SK-MEL-5 (cell line): Measurements from ENCODE around the gene CAMTA1. TPM values are rescaled to one million over a fixed set of nuclear protein-coding genes. Genes with fewer than 3 reads are reported as not detected.
"Not testable (repeated sequence)": the region's sequence is repeated elsewhere in the genome, so short reads cannot be mapped to it uniquely, and the experiment has no call there.

Experiments
- DNase-seq: peaks from one replicate; pipeline ENCODE4 v3.0.0-alpha.2; 2016; ENCODE audit warnings: low read depth, low spot score
- in situ Hi-C: cut with HindIII; loops from 2 replicates; pipeline ENCODE4 v1.10.0; 2016; ENCODE audit warnings: low sequenced_read_pairs, high pct_unique_total_duplicates, low pct_unique_long_range_greater_than_20kb
- total RNA-seq: library from RNA; depleted of rRNA; stranded (reverse); fragments of >200 nt; shearing (Covaris generic); gene quantifications from 2 replicates; pipeline ENCODE4 v1.2.3, GENCODE V29; 2014

Gene CAMTA1
- total RNA-seq, 1 experiment from 2014 or later = 47.4 TPM

DNA sequence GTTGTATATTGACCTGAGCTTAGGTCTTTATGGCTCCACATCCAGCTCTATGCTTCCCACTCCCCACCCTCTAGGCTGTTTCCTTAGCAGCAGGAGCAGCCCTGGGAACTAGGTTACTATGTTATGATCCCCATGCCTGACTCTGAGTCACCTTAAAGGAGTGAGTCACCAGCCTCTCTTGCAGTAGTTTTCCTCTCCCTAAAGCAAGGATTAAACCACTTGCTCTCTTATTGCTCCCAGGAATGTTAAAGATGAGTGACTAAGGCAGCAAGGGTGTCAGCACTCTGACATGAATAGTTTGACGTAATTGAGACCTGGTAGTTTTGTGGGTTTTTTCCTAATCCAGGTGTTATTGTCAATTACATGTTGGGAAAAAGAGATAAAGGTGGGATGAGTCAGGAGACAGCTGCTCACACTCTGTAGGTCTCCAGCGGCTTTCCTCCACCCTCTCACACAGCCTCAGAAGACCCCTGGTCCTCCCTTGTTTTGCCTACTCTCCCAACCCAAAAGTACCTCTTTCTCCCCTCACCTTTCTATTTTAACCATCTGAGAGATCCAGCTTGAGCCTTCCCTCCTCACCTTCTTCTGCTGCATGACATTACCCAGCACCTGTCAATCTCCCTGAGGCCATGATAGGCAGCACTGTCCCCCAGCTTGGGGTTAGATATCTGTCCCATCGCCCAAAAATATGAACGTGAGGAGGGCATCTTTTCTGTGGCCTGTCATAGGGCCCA, 616.7 kb downstream of the CAMTA1 start:
- in situ Hi-C loops = no loop called here
- peak; percentile 81 for DNase-seq

DNA sequence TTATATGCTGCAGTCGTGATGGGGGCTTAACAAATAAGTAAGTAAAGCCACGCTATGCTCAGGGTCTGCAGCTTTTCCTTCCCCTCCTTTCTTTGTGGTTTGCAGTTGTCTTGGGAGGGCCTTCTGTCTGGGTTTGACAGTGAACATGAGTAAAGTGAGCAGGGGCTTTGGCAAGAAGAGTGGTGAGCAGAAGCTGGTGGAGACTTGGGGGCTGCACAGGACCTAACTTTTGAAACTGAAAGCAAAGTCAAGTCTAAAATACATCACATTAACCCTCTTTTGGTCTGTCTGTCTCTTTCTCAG, 617.2 kb downstream of the CAMTA1 start:
- in situ Hi-C loops = no loop called here
- no peak for DNase-seq

DNA sequence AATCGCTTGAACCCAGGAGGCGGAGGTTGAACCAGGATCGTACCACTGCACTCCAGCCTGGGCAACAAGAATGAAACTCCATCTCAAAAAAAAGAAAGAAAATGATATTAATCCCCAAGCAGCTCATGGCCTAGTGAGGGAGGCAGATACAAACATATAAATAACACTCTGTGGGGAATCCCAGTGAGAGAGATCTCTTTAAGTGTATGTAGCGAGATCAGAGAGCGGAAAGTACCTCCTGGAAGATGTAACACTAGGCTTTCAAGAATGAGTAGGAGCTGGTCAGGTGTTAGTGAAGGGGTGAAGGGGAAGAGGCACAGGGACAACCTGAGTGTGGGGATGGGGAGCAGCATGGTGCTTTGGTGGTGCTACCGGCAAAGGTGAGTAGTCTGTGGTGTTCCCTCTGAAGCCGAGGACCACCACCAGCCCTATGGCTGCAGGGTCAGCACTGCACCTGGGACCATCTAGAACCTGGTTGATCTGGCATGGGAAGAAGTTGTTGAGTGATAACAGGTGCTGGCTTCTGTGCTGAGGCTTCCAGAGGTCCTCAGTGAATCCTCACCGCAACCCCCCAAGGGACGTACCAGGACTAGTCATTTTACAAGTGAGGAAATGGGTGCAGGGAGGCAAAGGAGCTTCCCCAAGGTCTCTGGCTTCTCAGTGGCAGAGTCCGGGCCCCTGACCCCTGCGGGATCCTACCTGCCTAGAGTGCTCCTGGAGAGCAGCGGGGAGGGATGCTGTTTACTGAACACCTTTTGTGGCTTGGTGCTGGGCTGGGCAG, 618.2 kb downstream of the CAMTA1 start:
- DNase-seq = no peak
- in situ Hi-C loops = no loop called here

DNA sequence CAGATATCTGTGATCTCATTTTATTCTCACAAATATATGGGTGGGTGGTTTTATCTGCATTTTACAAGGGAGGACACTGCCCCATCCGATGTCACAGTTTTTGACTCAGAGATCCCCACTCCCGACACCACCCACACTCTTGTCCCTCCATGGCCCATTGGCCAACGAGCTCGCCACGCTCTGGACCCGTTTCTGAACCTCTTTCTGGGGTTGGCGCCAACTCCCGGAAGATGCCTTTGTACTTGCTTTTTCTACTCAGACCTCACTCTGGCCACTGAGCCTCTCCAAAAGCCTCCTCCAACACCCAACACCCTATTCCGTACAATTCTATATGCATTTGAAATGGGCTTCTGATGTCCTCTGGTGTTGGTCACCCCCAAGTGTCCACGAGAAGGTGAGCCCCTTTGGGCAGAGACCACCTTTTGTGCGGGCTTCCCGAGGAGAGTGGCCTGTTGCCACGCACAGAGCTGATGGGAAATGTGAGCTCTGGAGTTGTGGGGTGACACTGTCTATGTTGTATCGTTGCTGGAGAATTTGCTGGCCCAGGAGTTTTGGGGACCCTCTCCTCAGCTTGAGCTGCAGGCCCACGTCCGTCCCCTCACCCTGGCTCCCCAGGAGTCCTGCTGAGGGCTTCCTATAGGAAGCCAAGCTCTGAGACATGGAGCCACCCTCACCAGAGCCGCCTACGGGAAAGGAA, 618.9 kb downstream of the CAMTA1 start:
- DNase-seq = no peak
- in situ Hi-C loops = no loop called here

DNA sequence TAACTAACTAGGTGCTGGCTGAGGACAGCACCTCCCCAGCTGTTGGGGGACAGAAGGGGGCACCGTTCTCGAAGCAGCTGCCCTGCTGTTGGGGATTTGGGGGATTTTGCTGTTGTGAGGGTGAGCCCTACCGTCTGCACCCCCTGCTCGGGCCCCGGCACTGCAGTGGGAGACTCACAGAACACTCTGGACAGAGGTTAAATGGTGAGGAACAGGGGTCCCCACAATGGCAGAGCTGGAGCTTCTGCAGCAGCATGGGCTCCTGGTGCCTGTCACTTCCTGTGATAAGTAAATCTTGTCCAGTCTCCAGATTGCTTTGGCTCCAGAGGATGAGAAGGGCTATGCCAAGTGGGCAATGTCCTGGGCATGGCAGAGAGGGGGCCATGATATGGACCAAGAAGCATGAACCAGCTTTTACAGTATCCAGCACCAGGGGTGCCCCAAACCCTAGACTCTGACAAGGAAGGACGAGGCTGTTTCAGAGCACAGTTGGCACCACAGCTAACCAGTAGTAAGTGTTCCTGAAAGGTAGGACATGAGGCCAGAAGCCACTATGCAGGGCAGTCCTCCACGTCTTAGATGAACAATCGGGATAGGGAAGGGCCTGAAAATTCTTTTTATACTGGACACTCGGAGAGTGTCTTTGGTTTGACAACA, 620.7 kb downstream of the CAMTA1 start:
- DNase-seq = no peak
- in situ Hi-C loops = no loop called here

DNA sequence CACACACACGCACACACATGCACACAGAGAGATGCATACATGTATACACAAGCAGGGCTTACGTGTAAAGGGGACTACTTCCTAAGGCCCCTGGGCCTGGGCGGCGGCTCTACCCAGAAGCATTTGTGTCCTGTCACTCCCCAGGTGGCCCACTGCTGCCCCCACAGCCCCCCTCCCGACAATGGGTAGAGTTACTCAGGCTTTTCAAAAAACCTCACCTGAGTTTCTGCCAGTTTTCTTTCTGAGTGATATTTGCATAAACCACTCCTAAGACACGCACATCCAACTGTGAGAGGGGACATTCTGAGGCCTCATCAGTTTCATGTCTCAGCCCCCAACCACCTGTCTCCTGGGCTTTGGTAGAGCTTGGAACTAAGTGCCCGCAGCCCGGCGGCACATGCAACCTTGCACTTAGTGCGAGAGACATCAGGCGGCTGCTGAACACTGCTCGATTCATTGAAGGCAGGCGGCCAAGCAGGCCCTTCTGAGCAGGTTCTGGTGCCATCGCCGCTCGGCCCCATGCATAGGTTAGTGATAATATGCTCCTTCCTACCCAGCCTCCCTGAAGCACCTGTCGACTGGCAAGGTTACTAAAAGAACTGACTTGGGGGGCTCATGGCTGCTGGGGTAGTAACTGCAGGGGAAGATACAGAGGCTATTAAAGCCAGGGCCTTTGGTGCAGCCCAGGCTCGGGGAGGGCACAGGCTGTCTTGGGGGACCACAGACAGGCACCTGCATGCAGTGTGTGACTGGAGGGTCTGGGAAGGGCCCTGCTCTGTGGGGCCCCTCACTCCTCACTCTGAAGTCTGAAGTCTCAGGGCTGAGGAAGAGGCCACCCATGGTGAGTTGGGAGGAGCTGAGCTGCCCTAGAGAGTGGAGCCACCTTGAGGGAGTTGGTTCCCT, 621.6 kb downstream of the CAMTA1 start:
- no peak for DNase-seq
- in situ Hi-C loops = no loop called here

DNA sequence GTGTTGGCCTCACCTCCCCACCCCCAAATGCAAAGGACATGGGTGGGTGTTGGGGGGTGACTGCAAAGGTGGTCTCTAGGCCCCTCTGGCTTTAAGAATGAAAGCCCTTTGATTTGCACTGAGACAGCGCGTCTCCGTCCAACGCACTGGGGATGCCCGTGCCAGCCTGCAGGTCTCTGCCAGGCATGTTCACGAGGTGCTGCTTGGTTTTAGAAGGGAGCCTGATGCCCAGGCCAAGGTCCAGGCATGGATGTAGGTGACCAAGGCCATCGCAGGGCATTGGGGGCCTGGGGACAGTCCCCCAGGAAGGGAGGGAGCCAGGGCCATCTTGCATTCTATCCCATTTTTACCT, 622.3 kb downstream of the CAMTA1 start:
- in situ Hi-C loops = no loop called here
- DNase-seq = no peak

DNA sequence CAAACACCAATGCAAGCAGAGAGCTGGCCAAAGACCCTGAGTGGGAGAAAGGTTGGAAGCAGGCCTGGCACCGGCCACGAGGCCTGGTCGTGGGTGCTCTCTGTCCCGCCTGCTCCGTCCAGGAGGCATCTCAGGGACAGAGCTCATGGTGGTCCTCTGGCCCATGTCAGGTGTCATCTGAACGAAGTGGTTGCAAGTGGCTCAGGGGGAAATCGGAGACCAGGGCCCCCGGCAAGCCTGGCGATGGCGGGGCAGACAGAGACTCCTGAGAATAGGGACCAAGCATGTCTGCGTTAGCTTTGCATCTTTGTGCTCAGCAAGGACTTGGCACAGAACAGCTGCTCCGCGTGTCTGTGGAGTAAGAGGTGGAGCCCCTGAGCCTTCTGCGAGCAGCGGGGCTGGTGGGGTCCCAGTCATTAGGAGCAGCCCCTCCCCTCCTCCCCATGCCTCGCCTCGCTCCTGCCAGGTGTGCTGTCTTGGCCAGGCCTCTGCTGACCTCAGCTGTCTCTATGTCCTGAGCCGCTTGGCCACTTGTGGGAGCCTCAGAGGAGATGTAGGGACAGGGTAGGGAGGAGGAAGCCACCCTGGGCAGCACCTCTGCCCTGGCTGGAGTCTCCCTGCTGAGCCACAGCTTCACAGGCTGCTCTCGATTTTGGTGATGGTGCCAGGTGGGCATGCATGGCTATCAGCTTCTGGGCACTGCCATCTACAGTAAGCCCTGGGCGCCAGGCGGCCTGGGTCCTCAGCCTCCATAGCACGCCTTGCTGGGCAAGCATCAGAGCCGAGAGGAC, 622.9 kb downstream of the CAMTA1 start:
- in situ Hi-C loops = no loop called here
- no peak for DNase-seq

DNA sequence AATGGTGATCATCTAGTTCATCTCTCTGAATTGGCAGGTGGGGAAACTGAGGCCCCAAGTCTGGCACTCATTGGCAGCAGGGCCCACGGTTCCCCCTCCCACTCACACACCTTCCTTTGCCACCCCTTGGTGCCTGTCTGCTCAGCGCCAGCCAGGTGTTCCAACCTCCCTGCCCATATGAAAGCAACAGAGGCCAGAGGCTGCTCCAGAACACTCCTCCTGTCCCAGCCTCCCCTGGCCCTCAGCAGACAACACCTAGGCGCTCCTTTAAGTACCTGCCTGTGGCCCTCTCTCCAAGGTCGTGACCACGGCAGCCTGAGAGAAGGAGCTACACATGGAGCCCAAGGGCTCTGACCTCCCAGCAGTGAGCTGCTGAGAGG, 623.5 kb downstream of the CAMTA1 start:
- DNase-seq = no peak
- in situ Hi-C loops = no loop called here

DNA sequence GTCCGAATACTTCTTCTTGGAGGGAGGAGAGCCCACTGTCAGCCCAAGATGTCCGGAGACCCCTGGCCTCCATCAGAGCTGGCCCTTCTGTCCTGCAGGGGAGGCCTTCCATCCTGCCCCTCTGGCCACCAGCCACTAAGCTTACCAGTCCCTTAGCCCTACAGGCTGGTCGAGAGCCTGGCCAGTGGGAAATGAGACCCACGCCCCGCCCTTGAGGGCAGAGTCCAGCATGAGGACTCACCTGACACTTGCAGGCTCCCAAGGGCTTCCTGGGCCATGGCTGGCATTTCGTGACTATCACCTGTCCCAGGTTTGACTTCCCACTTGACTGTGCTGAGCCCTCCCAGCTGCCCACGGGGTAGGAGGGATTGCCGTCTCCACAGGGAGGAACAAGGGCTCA, 624.0 kb downstream of the CAMTA1 start:
- in situ Hi-C loops = no loop called here
- no peak for DNase-seq

DNA sequence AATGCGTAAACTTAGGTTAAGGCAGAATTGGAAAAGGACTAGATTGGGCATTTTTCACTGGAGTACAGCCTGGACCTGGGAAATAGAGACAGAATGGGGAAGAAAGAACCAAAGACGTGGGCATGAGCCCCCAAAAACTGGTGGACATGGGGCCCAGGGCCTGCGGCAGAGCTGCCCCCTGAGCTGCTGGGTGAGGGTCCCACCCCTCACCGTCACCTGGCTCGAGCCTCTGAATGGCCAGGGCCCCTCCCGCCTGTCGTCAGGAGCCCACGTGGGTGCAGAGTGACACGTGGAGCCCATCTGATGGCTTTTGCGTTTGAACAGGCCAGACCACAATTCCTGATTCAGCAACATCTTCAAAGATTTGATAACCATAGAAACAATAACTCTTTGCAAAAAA, 624.9 kb downstream of the CAMTA1 start:
- no peak for DNase-seq

DNA sequence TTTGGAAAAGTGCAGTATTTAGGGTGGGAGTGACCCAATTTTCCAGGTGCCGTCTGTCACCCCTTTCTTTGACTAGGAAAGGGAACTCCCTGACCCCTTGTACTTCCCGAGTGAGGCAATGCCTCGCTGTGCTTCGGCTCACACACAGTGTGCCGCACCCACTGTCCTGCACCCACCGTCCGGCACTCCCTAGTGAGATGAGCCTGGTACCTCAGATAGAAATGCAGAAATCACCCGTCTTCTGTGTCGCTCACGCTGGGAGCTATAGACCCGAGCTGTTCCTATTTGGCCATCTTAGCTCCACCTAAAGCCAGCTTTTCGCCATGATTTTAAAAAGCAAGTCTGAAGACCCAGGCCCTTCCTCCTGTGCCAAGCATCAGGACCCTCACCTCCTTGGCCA, 632.4 kb downstream of the CAMTA1 start:
- in situ Hi-C loops = not testable (repeated sequence)

More for the DNA sequence above, 624.9 kb downstream of the CAMTA1 start:
- in situ Hi-C loops = no loop called here

DNA sequence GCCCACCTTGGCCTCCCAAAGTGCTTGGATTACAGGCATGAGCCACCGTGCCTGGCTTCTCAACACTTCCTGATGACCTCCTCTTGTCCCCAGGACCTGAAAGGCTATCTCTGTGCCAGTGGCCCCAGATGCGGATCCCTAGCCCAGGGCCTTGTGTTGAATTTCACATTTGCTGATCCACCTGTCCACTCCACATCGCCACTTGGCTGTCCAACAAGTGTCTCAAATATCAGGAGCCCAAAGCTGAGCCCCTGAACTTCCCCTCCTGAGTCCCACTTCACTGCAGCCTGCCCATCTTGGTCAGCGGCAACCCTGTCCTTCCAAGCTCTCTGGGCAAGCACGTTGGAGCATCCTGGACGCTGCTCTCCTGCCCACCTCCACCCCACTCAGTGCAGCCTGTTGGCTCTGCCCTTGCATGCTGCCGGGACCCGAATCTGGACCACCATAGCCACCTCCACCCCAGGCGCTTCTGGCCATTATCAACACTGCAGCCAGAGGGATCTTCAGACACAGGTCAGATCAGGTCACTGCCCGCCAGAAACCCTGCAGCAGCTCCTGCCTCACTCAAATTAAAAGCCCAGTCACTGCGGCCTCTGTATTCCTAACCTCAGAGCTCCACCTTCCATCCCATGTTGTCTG, 633.3 kb downstream of the CAMTA1 start:
- in situ Hi-C loops = no loop called here
- no peak for DNase-seq

More for the DNA sequence above, 632.4 kb downstream of the CAMTA1 start:
- not testable (repeated sequence) for DNase-seq

DNA sequence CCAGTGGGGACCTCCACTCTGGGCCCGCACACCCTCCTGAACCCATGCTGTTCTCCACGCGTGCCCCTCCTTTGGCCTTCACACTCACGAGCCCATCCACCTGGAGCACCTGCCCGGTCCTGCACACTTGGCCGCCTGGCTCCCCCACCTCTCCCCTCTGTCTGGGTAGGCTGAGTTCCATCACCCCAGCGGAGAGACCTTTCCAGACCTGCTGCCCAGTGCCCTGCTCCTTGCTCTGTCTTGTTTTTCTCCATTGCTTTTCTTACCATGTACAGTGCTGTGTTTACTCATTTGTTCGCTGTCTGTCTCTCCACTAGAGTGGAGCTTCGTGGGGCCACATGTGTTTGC, 634.8 kb downstream of the CAMTA1 start:
- in situ Hi-C loops = no loop called here
- DNase-seq = no peak

DNA sequence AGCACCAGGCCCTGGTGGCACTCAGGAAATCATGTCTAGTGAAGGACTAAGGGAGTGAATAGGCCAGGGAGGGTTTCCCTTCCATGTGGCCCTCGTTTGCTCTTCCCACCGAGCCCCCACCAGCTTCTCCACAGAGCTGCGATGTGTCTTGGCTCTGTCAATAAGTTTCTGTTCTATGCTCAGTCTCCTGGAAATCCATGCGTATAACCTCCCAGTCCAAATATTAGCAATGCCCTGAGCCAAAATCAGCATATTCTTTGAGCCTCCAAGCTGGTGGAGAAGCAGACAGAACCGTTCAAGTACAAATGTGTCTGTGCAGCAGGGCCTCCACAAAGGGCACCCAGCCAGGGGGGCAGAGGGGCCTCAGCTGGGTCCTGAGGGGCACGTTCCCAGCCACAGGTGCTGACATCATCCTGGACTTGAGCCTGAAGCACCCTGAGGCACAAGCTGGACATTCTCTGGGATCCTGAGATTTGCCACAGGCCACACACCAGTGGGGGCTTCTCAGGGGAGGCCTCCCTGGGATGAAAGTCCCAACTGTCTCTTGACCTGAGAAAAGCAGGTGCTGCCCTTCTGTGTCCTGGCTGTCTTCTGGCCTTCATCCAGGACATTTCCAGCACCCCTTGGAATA, 635.3 kb downstream of the CAMTA1 start:
- DNase-seq = no peak
- in situ Hi-C loops = no loop called here

DNA sequence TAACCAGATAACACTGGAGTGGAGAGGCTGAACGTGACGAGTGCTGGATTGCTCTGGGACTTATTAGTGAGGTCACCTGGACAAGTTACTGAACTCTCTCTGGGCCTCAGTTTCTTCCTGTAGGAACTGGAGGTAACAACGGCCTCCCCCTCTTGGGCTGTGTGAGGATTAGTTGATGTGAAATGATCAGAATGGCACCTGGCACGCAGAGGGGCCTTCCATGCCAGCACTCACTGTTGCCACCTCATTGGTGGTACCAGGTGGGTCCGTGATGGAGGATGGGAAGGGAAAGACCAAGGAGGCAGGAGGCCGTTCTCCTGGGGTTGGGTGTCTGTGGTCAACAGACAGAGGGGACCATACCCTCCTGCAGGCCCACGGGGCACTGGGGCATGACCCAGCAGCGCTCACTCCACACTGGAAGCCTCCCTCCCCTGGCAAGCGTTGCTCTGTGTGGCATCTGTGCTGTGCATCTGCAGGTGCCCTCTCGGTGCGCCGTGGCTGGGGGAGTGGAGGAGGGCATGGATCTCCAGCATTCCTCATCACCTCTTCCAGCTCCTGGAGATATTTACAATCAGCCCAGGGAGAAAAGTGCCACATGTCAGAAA, 636.3 kb downstream of the CAMTA1 start:
- DNase-seq = no peak
- in situ Hi-C loops = no loop called here
